Naive thymus-derived CD4-positive, alpha-beta T cell (primary cell): Measurements from ENCODE around the gene KIRREL1. TPM values are rescaled to one million over a fixed set of nuclear protein-coding genes. Genes with fewer than 3 reads are reported as not detected.

Source experiments
- ATAC-seq: fragments of 150-1000 bp; cut with Tn5 transposase; 2 replicates; pipeline ENCODE4 v1.10.0; 2021; ENCODE audit warnings: mild to moderate bottlenecking, moderate library complexity
- CTCF ChIA-PET: fragments of 350-600 bp; sonication (Branson Sonifier 250); formaldehyde crosslinking; loops from one replicate; lab custom pipeline; 2021; ENCODE audit warnings: antibody characterized with exemption; lab: Charles Lee
- POLR2A ChIA-PET: fragments of 350-600 bp; sonication (Branson Sonifier 250); formaldehyde crosslinking; loops from one replicate; lab custom pipeline; 2021; ENCODE audit warnings: antibody characterized with exemption, inconsistent platforms; lab: Charles Lee
- DNase-seq, 9 donors: peaks; one replicate each; pipeline versions ENCODE4 v3.0.0 to v3.0.0-alpha.2; 2020 to 2022; ENCODE audit warnings: mixed read lengths in 1 of 9
- H3K27ac ChIP-seq: one replicate; pipeline ENCODE4 v1.7.0; 2013; ENCODE audit warnings: mild to moderate bottlenecking, low read depth, low read length, moderate library complexity
- H3K27me3 ChIP-seq, 2 donors: one replicate each; pipeline ENCODE4 v1.7.0; 2013; ENCODE audit warnings: low read length in 2 of 2, mild to moderate bottlenecking in 2 of 2, moderate library complexity in 2 of 2; ENCODE audit not compliant: control insufficient read depth in 2 of 2, insufficient read depth in 2 of 2
- H3K36me3 ChIP-seq, 3 experiments: 1 replicate in 2 of 3; 2 replicates in 1 of 3; pipeline ENCODE4 v1.7.0; 2013; ENCODE audit warnings: low read length in 3 of 3, mild to moderate bottlenecking in 3 of 3, moderate library complexity in 1 of 3; ENCODE audit not compliant: insufficient read depth in 3 of 3, control insufficient read depth in 2 of 3
- H3K4me1 ChIP-seq, 2 donors: one replicate each; pipeline ENCODE4 v1.7.0; 2013; ENCODE audit warnings: low read length in 2 of 2, mild to moderate bottlenecking in 2 of 2, moderate library complexity in 1 of 2; ENCODE audit not compliant: control insufficient read depth in 2 of 2, insufficient read depth in 2 of 2
- H3K4me3 ChIP-seq: 2 replicates; pipeline ENCODE4 v1.7.0; 2013; ENCODE audit warnings: mild to moderate bottlenecking, low read length
- H3K9me3 ChIP-seq, 3 experiments: 1 replicate in 2 of 3; 2 replicates in 1 of 3; pipeline ENCODE4 v1.7.0; 2013; ENCODE audit warnings: low read length in 3 of 3; ENCODE audit not compliant: control insufficient read depth in 2 of 3
- H3K27ac Mint-ChIP-seq, 9 donors: one replicate each; pipeline ENCODE4 v1.8.0; 2020 to 2022; ENCODE audit warnings: mixed read lengths in 9 of 9, mild to moderate bottlenecking in 8 of 9, moderate library complexity in 5 of 9, inconsistent platforms in 2 of 9
- H3K27me3 Mint-ChIP-seq, 5 donors: one replicate each; pipeline ENCODE4 v1.8.0; 2021 to 2022; ENCODE audit warnings: mixed read lengths in 5 of 5, mild to moderate bottlenecking in 1 of 5
- H3K36me3 Mint-ChIP-seq, 5 donors: one replicate each; pipeline ENCODE4 v1.8.0; 2020 to 2022; ENCODE audit warnings: mixed read lengths in 5 of 5, mild to moderate bottlenecking in 3 of 5, inconsistent platforms in 1 of 5
- H3K4me1 Mint-ChIP-seq, 7 donors: one replicate each; pipeline ENCODE4 v1.8.0; 2020 to 2022; ENCODE audit warnings: mixed read lengths in 7 of 7, mild to moderate bottlenecking in 3 of 7, inconsistent platforms in 1 of 7
- H3K4me3 Mint-ChIP-seq, 10 donors: one replicate each; pipeline ENCODE4 v1.8.0; 2020 to 2022; ENCODE audit warnings: mild to moderate bottlenecking in 10 of 10, mixed read lengths in 10 of 10, moderate library complexity in 6 of 10, inconsistent platforms in 2 of 10
- H3K9me3 Mint-ChIP-seq, 11 donors: one replicate each; pipeline ENCODE4 v1.8.0; 2020 to 2022; ENCODE audit warnings: mixed read lengths in 11 of 11, mild to moderate bottlenecking in 4 of 11, inconsistent platforms in 1 of 11, moderate library complexity in 1 of 11
- intact Hi-C, 2 donors: fragments of 100-400 bp; cut with micrococcal nuclease; formaldehyde crosslinking; loops; one replicate each; pipeline ENCODE4 v1.15.1; 2023
- polyA plus RNA-seq, 2 donors: library from polyadenylated mRNA; unstranded; fragments of 300-500 nt; fragmentation: Illumina TruSeq; gene quantifications; one replicate each; pipeline ENCODE4 v1.2.3, GENCODE V29; 2021
- total RNA-seq, 6 experiments: library from RNA in 5 of 6; stranded (reverse) in 5 of 6; gene quantifications; 1 replicate in 5 of 6; 2 replicates in 1 of 6; pipeline ENCODE4 v1.2.3 and lab custom pipeline; 2021 to 2026

KIRREL1 gene
- total and polyA plus RNA-seq, 7 experiments from 2014 or later = not detected

GRCh38 chr1:158113759-158114127 lies 120.3 kb downstream of the KIRREL1 start:
- Histone ChIP-seq H3K9me3 (no peaks in the 10 kb centered on the region), H3K36me3 (no peaks in the 10 kb centered on the region), H3K27ac (no peak overlapping the region), H3K4me3 (no peak overlapping the region), H3K27me3 (no peaks in the 10 kb centered on the region), H3K4me1 (no peaks in the 10 kb centered on the region)
- DNase-seq = no peak
- ATAC-seq = no peak
- H3K9me3 Mint-ChIP-seq = peaks cover 0 to 2% (median 0%) of the 10 kb centered on the region in 11 donors
- H3K27me3 Mint-ChIP-seq = peaks cover 52 to 64% (median 59%) of the 10 kb centered on the region in 5 donors
- H3K4me3 Mint-ChIP-seq = peak overlapping the region; percentile 76 to 91 (median 88)
- no peak overlapping the region for H3K27ac Mint-ChIP-seq
- peaks cover 0 to 2% (median 0%) of the 10 kb centered on the region in 5 donors for H3K36me3 Mint-ChIP-seq
- POLR2A ChIA-PET = no interaction called here
- intact Hi-C loops = no loop called here
- CTCF ChIA-PET = interaction anchor here (0.8 to 1.8 kb wide), 2 partner anchors 11 to 19 kb away, joined by 3 to 9 read pairs; no protein-coding TSS in a partner anchor
- peaks cover 7 to 21% (median 18%) of the 10 kb centered on the region in 7 donors for H3K4me1 Mint-ChIP-seq

DNA sequence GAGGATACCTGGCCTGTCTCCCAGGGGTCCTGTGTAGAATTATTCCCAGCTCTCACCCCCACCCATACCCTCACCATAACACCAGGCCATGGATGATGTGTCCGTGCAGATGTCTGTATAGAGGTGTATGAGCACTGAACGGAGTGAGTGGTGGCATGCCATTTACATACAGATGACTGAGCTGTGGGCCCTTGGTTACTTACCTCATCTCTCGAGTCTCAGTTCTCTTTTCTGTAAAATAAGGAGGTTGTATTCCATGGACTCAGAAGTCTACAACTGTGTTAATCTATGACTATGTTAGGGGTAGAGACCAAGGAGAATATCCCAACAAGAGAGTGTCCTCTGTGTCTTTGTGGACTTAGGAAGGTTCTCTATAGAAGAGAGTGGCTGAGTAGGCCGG lies 121.7 kb downstream of the KIRREL1 start:
- ATAC-seq = no peak
- peaks cover 0 to 2% (median 0%) of the 10 kb centered on the region in 5 donors for H3K36me3 Mint-ChIP-seq
- intact Hi-C loops = loop anchor here in 1 of 2 donors (5.0 kb wide), 1 partner anchor 957 kb away; no protein-coding TSS in a partner anchor
- ChIA-PET POLR2A (no interaction called here), CTCF (interaction anchor here (1.8 kb wide), 1 partner anchor 9 kb away, joined by 9 read pairs; no protein-coding TSS in a partner anchor)
- H3K4me3 Mint-ChIP-seq = peak overlapping the region in 4 of 10 donors; percentile 6 to 47 (median 28)
- DNase-seq = no peak
- Histone ChIP-seq H3K36me3 (no peaks in the 10 kb centered on the region), H3K27me3 (no peaks in the 10 kb centered on the region), H3K4me1 (no peaks in the 10 kb centered on the region), H3K9me3 (no peaks in the 10 kb centered on the region), H3K4me3 (no peak overlapping the region), H3K27ac (no peak overlapping the region)
- H3K4me1 Mint-ChIP-seq = peaks cover 7 to 21% (median 18%) of the 10 kb centered on the region in 7 donors
- peaks cover 61 to 70% (median 67%) of the 10 kb centered on the region in 5 donors for H3K27me3 Mint-ChIP-seq
- peaks cover 0 to 2% (median 0%) of the 10 kb centered on the region in 11 donors for H3K9me3 Mint-ChIP-seq
- peak overlapping the region in 1 of 9 donors; percentile 19 for H3K27ac Mint-ChIP-seq

DNA sequence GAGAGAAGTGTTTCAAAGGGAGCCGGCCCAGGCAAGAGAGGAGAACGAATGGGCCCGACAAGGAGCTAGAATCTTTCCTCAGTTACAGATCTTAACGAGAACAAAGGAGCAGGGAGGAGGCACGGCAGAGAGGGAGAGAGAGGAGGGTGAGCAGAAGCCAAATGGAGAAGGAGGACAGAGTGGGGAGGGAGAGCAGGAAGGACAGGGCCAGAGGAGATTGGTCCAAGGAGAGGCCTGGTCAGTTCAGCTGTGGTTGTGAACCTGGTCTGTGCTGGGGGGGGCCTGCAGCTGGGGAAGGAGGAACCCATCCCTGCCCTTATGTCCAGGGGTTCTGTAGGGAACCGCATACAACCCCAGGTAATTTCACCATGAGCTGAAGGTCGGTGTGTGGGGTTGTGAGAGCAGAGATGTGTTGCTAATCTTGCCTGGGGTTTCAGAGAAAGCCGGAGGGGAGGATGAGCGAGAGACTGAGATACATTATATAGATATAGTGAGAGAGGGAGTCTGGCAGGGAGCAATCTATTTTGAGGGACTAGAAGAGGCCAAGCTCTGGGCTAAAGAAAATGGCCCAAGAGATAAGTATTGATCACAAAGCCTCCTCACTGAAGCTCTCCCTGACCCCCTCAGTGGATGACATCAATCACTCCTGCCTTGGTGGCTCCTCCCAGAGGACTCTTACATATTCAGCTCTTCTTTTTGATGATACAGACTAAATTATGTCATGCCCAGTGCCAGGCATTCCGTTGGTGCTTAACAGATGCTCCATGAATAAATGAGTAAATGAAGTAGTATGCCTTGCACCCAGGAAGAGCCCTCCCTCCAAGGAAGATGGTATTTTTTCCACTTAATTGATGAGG lies 123.1 kb downstream of the KIRREL1 start:
- no peaks in the 10 kb centered on the region for H3K9me3 ChIP-seq
- H3K4me3 Mint-ChIP-seq = peak overlapping the region in 2 of 10 donors; percentile 20 to 29
- no peak overlapping the region for H3K27ac ChIP-seq
- H3K9me3 Mint-ChIP-seq = peaks cover 0 to 2% (median 0%) of the 10 kb centered on the region in 11 donors
- no peak overlapping the region for H3K4me3 ChIP-seq
- peaks cover 70 to 75% (median 73%) of the 10 kb centered on the region in 5 donors for H3K27me3 Mint-ChIP-seq
- intact Hi-C loops = loop anchor here in 1 of 2 donors (5.0 kb wide), 1 partner anchor 956 kb away; no protein-coding TSS in a partner anchor
- ATAC-seq (no peak), DNase-seq (no peak)
- H3K4me1 ChIP-seq = no peaks in the 10 kb centered on the region
- H3K36me3 Mint-ChIP-seq = peaks cover 0 to 2% (median 0%) of the 10 kb centered on the region in 5 donors
- POLR2A ChIA-PET = interaction anchor here (0.6 kb wide), 1 partner anchor 8 kb away, joined by 4 read pairs; no protein-coding TSS in a partner anchor
- CTCF ChIA-PET = interaction anchor here (0.6 to 1.3 kb wide), 3 partner anchors 8 to 154 kb away, joined by 3 to 7 read pairs (median 4); no protein-coding TSS in a partner anchor
- no peak overlapping the region for H3K27ac Mint-ChIP-seq
- H3K27me3 ChIP-seq = no peaks in the 10 kb centered on the region
- H3K4me1 Mint-ChIP-seq = peaks cover 7 to 21% (median 18%) of the 10 kb centered on the region in 7 donors
- H3K36me3 ChIP-seq = no peaks in the 10 kb centered on the region

DNA sequence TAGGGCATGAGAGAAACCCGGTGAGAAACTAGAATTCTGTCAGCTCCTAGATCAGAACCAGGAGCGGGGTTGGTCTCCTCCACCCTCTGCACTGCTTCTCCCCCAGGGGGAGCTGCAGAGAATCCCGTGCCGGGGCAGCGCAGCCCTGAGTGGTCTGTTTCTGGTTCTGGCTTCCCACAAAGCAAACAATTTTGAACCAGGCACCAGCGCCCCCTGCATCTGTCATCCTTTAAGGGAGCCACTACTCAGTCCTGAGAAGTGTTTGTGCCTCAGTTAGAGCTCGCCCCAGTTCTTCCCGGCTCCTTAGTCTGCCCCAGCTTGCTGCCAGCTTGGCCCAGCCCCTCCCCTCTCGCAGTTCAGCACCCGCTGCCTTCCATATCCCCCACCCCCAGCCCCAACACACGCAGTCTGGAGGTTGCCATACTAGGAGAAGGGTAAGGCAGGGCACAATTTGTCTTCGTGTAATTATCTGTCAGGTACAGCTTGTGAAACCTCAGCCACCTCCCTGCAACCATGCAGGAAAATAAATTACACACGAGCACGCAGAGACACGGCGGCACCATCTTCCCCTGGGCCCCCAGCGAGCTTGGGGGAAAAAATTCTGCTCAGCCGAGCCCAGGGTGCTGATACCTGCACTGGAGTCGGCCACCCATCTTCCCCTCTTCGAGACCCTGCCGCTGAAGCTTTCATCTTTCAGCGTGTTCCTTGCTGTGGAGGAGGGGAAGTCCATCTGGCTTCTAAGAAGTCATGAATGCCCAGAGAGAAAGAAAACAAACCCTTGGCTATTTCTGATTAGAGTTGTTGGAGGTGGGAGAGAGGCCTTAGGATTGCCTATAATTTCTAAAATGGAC lies 124.6 kb downstream of the KIRREL1 start:
- ChIA-PET POLR2A (interaction anchor here (0.6 kb wide), 1 partner anchor 1204 kb away, joined by 3 read pairs; no protein-coding TSS in a partner anchor), CTCF (interaction anchor here (1.7 kb wide), 1 partner anchor 18 kb away, joined by 4 read pairs; no protein-coding TSS in a partner anchor)
- H3K27ac Mint-ChIP-seq = no peak overlapping the region
- peaks cover 7 to 17% (median 15%) of the 10 kb centered on the region in 7 donors for H3K4me1 Mint-ChIP-seq
- H3K27me3 Mint-ChIP-seq = peaks cover 58 to 70% (median 63%) of the 10 kb centered on the region in 5 donors
- Histone ChIP-seq H3K27ac (no peak overlapping the region), H3K9me3 (no peaks in the 10 kb centered on the region), H3K36me3 (no peaks in the 10 kb centered on the region), H3K4me3 (peak overlapping the region; percentile 2), H3K27me3 (no peaks in the 10 kb centered on the region), H3K4me1 (no peaks in the 10 kb centered on the region)
- DNase-seq = peak in 6 of 9 donors; percentile 30 to 63 (median 46)
- H3K4me3 Mint-ChIP-seq = peak overlapping the region; percentile 21 to 78 (median 64)
- H3K36me3 Mint-ChIP-seq = no peaks in the 10 kb centered on the region
- H3K9me3 Mint-ChIP-seq = no peaks in the 10 kb centered on the region
- peak; percentile 83 for ATAC-seq
- intact Hi-C loops = loop anchor here in 1 of 2 donors (5.0 kb wide), 1 partner anchor 954 kb away; no protein-coding TSS in a partner anchor

GRCh38 chr1:158118713-158119402 lies 125.4 kb downstream of the KIRREL1 start:
- intact Hi-C loops = loop anchor here in 1 of 2 donors (5.0 kb wide), 1 partner anchor 953 kb away; no protein-coding TSS in a partner anchor
- no peak overlapping the region for H3K27ac ChIP-seq
- peaks cover 4 to 12% (median 12%) of the 10 kb centered on the region in 7 donors for H3K4me1 Mint-ChIP-seq
- no peaks in the 10 kb centered on the region for H3K9me3 Mint-ChIP-seq
- H3K27ac Mint-ChIP-seq = no peak overlapping the region
- H3K4me1 ChIP-seq = no peaks in the 10 kb centered on the region
- H3K27me3 Mint-ChIP-seq = peaks cover 55 to 73% (median 60%) of the 10 kb centered on the region in 5 donors
- no peak for DNase-seq
- H3K36me3 Mint-ChIP-seq = no peaks in the 10 kb centered on the region
- CTCF ChIA-PET = interaction anchor here (1.7 kb wide), 1 partner anchor 19 kb away, joined by 4 read pairs; no protein-coding TSS in a partner anchor
- no peak for ATAC-seq
- no peaks in the 10 kb centered on the region for H3K27me3 ChIP-seq
- peak overlapping the region in 5 of 10 donors; percentile 41 to 78 (median 66) for H3K4me3 Mint-ChIP-seq
- no peak overlapping the region for H3K4me3 ChIP-seq
- no peaks in the 10 kb centered on the region for H3K9me3 ChIP-seq
- POLR2A ChIA-PET = no interaction called here
- H3K36me3 ChIP-seq = no peaks in the 10 kb centered on the region
